GM18502 (cell line): ENCODE measurements around the gene NR1D1.

Experiments
- ATAC-seq: cut with Tn5 transposase; IDR thresholded peaks from one replicate; pipeline ENCODE4 v1.9.1; 2021; ENCODE audit warnings: mild to moderate bottlenecking; ENCODE audit not compliant: unreplicated experiment, poor library complexity

Gene NR1D1

GRCh38 chr17:40064971-40065768 lies 35.2 kb downstream of the NR1D1 start:
- ATAC-seq = no peak

DNA sequence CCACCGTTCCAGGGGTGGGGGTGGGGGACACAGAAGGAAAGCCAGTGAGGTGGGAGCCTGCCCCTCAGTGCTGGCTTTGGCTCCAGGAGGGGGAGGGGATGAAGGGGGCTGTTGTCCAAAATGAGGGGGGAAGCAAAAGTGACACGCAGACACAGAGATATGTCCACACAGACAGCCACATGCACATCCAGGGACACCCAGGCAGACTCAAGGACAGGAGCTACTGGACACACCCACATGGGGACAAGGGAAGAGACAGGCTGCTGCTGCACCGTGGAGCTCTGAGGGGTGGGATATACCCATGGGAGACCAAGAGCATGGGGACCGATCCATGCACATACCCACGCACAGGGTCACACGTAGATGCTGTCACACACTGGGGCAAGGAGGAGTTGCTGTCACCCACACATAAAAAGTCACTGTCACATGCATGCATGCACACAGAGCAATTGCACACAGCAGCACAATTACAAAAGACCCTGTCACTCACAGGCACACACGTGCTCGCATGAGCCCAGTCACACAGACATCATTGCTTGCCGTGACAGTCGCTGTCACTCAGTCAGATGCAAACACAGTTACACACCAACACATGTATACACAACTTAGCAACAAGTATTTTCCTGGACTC lies 36.4 kb downstream of the NR1D1 start:
- no peak for ATAC-seq

GRCh38 chr17:40063187-40063771 lies 37.1 kb downstream of the NR1D1 start:
- ATAC-seq = peak; percentile 27

- peak; percentile 74 for ATAC-seq
Observed at GRCh38 chr17:40062329-40063186, 37.8 kb downstream of the NR1D1 start, which contains the start of gene THRA. Gene THRA, plus strand, starts transcription at chr17:40062965. Its CDS starts 11,524 bp downstream, at chr17:40074489.

GRCh38 chr17:40061609-40062038 lies 38.8 kb downstream of the NR1D1 start:
- no peak for ATAC-seq

DNA sequence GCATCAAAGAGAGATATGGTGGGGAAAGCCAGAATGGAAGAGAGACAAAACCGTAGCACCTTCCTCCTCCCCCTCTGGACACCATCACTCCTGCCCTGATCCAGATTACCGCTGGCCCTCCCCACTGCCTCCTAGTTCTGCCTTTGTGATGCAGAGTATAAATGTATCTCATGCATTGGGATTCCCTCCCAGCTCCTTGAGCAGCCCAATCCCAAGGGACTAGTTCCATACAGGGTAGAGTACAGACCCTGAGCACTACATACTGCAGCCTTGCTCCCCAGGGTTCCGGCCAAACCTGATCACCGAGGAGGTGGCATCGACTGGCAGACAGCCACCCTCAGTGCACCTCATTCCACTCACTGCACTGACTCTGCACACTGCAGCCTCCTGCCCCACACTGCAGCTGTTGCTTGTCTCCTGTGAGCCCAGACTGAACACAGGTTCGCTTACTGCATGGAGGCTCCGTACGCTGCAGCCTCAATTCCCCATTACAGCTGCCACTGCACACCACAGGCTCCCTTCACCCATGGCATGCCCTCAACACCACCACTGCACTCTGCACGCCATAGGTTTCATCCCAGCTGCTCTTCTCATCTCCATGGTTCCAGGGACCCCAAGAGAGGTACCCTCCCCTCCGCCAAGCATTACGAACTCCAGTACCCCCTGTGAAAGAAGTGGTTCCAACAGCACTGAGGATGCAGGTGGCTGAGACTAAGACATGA lies 39.3 kb downstream of the NR1D1 start:
- no peak for ATAC-seq

- ATAC-seq = no peak
Observed at GRCh38 chr17:40059729-40060475, 40.5 kb downstream of the NR1D1 start.

- ATAC-seq = no peak
Observed at GRCh38 chr17:40058865-40059264, 41.5 kb downstream of the NR1D1 start.

DNA sequence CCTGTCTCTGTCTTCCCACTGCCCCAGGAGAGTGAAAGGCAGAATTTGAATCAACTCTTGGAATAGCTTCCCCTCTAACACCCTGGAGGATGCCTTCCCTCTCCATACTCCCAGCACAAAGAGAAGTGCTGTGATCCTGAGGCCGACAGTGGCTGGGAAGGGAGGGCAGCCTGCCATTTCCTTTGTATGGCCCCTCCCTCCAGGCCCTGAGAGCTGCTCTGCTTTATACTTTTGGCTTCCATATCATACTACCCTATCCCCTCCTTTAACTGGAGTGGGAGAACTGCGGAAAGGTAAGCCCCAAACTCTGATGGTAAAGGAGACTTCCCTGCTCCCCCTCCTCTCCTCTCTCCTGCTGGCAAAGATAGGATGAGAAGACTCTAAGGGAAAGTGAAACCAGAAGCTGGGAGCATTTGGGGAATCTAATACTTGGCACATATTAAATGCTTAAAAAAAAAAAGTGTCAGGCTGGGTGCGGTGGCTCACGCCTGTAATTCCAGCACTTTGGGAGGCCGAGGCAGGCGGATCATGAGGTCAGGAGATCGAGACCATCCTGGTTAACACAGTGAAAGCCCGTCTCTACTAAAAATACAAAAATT lies 42.1 kb downstream of the NR1D1 start:
- no peak for ATAC-seq

- no peak for ATAC-seq
Observed at GRCh38 chr17:40056379-40057015, 43.9 kb downstream of the NR1D1 start.
